Sigmoid colon (tissue), 7 donors: Measurements from ENCODE around the gene OVOL2. TPM values are rescaled to one million over a fixed set of nuclear protein-coding genes. Genes with fewer than 3 reads are reported as not detected.
"Not testable (repeated sequence)": the region's sequence is repeated elsewhere in the genome, so short reads cannot be mapped to it uniquely, and the experiment has no call there.

Experiments
- DNase-seq: peaks from one replicate; pipeline ENCODE4 v3.0.0-alpha.2; 2019
- H3K27ac ChIP-seq, 4 donors: fragments of 200-600 bp; sonication (generic); one replicate each; pipeline ENCODE4 v1.5.1; 2016 to 2019; ENCODE audit warnings: mild to moderate bottlenecking in 1 of 4
- H3K27me3 ChIP-seq, 3 donors: fragments of 200-600 bp; sonication (generic); one replicate each; pipeline ENCODE4 v1.5.1; 2019; ENCODE audit warnings: mild to moderate bottlenecking in 1 of 3
- H3K36me3 ChIP-seq, 4 donors: fragments of 200-600 bp; sonication (generic); one replicate each; pipeline ENCODE4 v1.5.1; 2016 to 2019
- H3K4me1 ChIP-seq, 4 donors: fragments of 200-600 bp; sonication (generic); one replicate each; pipeline ENCODE4 v1.5.1; 2017 to 2019
- H3K4me3 ChIP-seq, 4 donors: fragments of 200-600 bp; sonication (generic); one replicate each; pipeline ENCODE4 v1.5.1; 2017 to 2019; ENCODE audit warnings: mild to moderate bottlenecking in 2 of 4, moderate library complexity in 1 of 4
- H3K9me3 ChIP-seq, 4 donors: fragments of 200-600 bp in 3 of 4; sonication (generic) in 3 of 4; one replicate each; pipeline versions ENCODE4 v1.5.1 to v1.6.1; 2013 to 2019
- CTCF ChIP-seq, 4 experiments: fragments of 450-650 bp in 3 of 4; fragments of 200-600 bp in 1 of 4; IDR thresholded peaks; one replicate each; pipeline ENCODE4 v1.5.1; 2016 to 2019; ENCODE audit warnings: antibody characterized with exemption in 4 of 4, mild to moderate bottlenecking in 3 of 4, moderate library complexity in 2 of 4
- EP300 ChIP-seq, 4 donors: sonication (generic); formaldehyde crosslinking; IDR thresholded peaks; one replicate each; pipeline ENCODE4 v1.6.1; 2017; ENCODE audit warnings: antibody characterized with exemption in 4 of 4
- POLR2A ChIP-seq, 2 donors: fragments of 450-650 bp; IDR thresholded peaks; one replicate each; pipeline ENCODE4 v1.6.1; 2016; ENCODE audit warnings: antibody characterized with exemption in 2 of 2, mild to moderate bottlenecking in 2 of 2, moderate library complexity in 2 of 2
- POLR2AphosphoS5 ChIP-seq, 4 donors: sonication (generic); formaldehyde crosslinking; IDR thresholded peaks; one replicate each; pipeline ENCODE4 v1.6.1; 2017; ENCODE audit warnings: antibody characterized with exemption in 4 of 4
- WGBS, 2 donors: extraction: QIAGEN DNeasy Blood & Tissue Kit; methylation state at CpG; one replicate each; pipeline ENCODE4 v1.1.7; 2013; 5-methylcytosine and 5-hydroxymethylcytosine counted together
- intact Hi-C: fragments of 100-400 bp; cut with DNase I; formaldehyde crosslinking; loops from one replicate; pipeline ENCODE4 v1.15.1; 2023
- polyA plus RNA-seq, 3 donors: library from polyadenylated mRNA; stranded (reverse); fragments of 200-250 nt; gene quantifications; one replicate each; pipeline ENCODE4 v1.2.3, GENCODE V29; 2013
- total RNA-seq, 4 donors: library from RNA; depleted of rRNA; stranded (reverse); fragments of >200 nt; gene quantifications; one replicate each; pipeline ENCODE4 v1.1.0, GENCODE V29; 2016
- donor health status: healthy with polysubstance abuse.
- donor health status: Bipolar disorder and iron deficiency.
- donor health status: healthy.

The OVOL2 gene
- total and polyA plus RNA-seq, 7 donors = 9.6 to 15.7 (median 13.2) TPM; not detected in 4

- intact Hi-C loops = no loop called here
- Histone ChIP-seq H3K4me3 (no peak overlapping the region), H3K27me3 (no peaks in the 10 kb centered on the region), H3K36me3 (no peaks in the 10 kb centered on the region), H3K27ac (no peak overlapping the region), H3K4me1 (no peaks in the 10 kb centered on the region), H3K9me3 (no peaks in the 10 kb centered on the region)
- TF ChIP-seq EP300 (IDR thresholded peaks at IDR 0.05) = no peak
- TF ChIP-seq CTCF (IDR thresholded peaks at IDR 0.05) = no peak
- no peak for TF ChIP-seq POLR2A (IDR thresholded peaks at IDR 0.05)
- no peak for TF ChIP-seq POLR2AphosphoS5 (IDR thresholded peaks at IDR 0.05)
- WGBS, 2 donors = 76% methylated on average over 6 of the region's 6 CpGs
- DNase-seq = no peak
Observed at GRCh38 chr20:18087054-18087453, 29.3 kb upstream of the OVOL2 start.

- H3K4me3 ChIP-seq, intact Hi-C loops, H3K27ac ChIP-seq, H3K9me3 ChIP-seq, H3K36me3 ChIP-seq, H3K27me3 ChIP-seq, H3K4me1 ChIP-seq, DNase-seq: not testable (repeated sequence)
- WGBS, 2 donors = 96 to 97% methylated on average over 9 of the region's 9 CpGs
Observed at GRCh38 chr20:18080836-18081235, 23.1 kb upstream of the OVOL2 start.

GRCh38 chr20:18079756-18080353 lies 22.1 kb upstream of the OVOL2 start:
- DNase-seq = no peak
- no peaks in the 10 kb centered on the region for H3K4me1 ChIP-seq
- no peaks in the 10 kb centered on the region for H3K9me3 ChIP-seq
- H3K27me3 ChIP-seq = peaks cover 0 to 2% (median 0%) of the 10 kb centered on the region in 3 donors
- no peak for TF ChIP-seq CTCF (IDR thresholded peaks at IDR 0.05)
- no peak for TF ChIP-seq POLR2AphosphoS5 (IDR thresholded peaks at IDR 0.05)
- TF ChIP-seq EP300 (IDR thresholded peaks at IDR 0.05) = no peak
- no peak for TF ChIP-seq POLR2A (IDR thresholded peaks at IDR 0.05)
- no peak overlapping the region for H3K27ac ChIP-seq
- 90 to 91% methylated on average over 10 of the region's 10 CpGs for WGBS, 2 donors
- H3K4me3 ChIP-seq = no peak overlapping the region
- H3K36me3 ChIP-seq = no peaks in the 10 kb centered on the region
- intact Hi-C loops = no loop called here

- no peak overlapping the region for H3K27ac ChIP-seq
- WGBS, 2 donors = 74% methylated on average over 4 of the region's 4 CpGs
- TF ChIP-seq POLR2AphosphoS5 (IDR thresholded peaks at IDR 0.05) (no peak), CTCF (IDR thresholded peaks at IDR 0.05) (no peak), EP300 (IDR thresholded peaks at IDR 0.05) (no peak), POLR2A (IDR thresholded peaks at IDR 0.05) (no peak)
Observed at GRCh38 chr20:18077157-18077556, 19.4 kb upstream of the OVOL2 start.

GRCh38 chr20:18072532-18072931 lies 14.8 kb upstream of the OVOL2 start:
- Histone ChIP-seq H3K36me3 (no peaks in the 10 kb centered on the region), H3K27ac (no peak overlapping the region), H3K4me1 (no peaks in the 10 kb centered on the region), H3K9me3 (no peaks in the 10 kb centered on the region), H3K4me3 (no peak overlapping the region), H3K27me3 (peaks cover 0 to 22% (median 0%) of the 10 kb centered on the region in 3 donors)
- TF ChIP-seq POLR2AphosphoS5 (IDR thresholded peaks at IDR 0.05) (no peak), POLR2A (IDR thresholded peaks at IDR 0.05) (no peak), EP300 (IDR thresholded peaks at IDR 0.05) (no peak), CTCF (IDR thresholded peaks at IDR 0.05) (no peak)
- no peak for DNase-seq
- 94 to 95% methylated on average over 7 of the region's 7 CpGs for WGBS, 2 donors
- intact Hi-C loops = no loop called here

More at GRCh38 chr20:18077157-18077556, 19.4 kb upstream of the OVOL2 start:
- Histone ChIP-seq H3K4me1 (no peaks in the 10 kb centered on the region), H3K4me3 (no peak overlapping the region), H3K36me3 (no peaks in the 10 kb centered on the region), H3K27me3 (peaks cover 0 to 22% (median 0%) of the 10 kb centered on the region in 3 donors), H3K9me3 (no peaks in the 10 kb centered on the region)
- intact Hi-C loops = no loop called here
- no peak for DNase-seq
